GM21576 (cell line): ENCODE measurements around the gene OR8G1.
"Not testable (repeated sequence)": the region's sequence is repeated elsewhere in the genome, so short reads cannot be mapped to it uniquely, and the experiment has no call there.

Experiments
- ATAC-seq: cut with Tn5 transposase; IDR thresholded peaks from one replicate; pipeline ENCODE4 v1.9.1; 2021; ENCODE audit warnings: mild to moderate bottlenecking, moderate library complexity; ENCODE audit not compliant: unreplicated experiment

Gene OR8G1, protein sequence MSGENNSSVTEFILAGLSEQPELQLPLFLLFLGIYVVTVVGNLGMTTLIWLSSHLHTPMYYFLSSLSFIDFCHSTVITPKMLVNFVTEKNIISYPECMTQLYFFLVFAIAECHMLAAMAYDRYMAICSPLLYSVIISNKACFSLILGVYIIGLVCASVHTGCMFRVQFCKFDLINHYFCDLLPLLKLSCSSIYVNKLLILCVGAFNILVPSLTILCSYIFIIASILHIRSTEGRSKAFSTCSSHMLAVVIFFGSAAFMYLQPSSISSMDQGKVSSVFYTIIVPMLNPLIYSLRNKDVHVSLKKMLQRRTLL

DNA sequence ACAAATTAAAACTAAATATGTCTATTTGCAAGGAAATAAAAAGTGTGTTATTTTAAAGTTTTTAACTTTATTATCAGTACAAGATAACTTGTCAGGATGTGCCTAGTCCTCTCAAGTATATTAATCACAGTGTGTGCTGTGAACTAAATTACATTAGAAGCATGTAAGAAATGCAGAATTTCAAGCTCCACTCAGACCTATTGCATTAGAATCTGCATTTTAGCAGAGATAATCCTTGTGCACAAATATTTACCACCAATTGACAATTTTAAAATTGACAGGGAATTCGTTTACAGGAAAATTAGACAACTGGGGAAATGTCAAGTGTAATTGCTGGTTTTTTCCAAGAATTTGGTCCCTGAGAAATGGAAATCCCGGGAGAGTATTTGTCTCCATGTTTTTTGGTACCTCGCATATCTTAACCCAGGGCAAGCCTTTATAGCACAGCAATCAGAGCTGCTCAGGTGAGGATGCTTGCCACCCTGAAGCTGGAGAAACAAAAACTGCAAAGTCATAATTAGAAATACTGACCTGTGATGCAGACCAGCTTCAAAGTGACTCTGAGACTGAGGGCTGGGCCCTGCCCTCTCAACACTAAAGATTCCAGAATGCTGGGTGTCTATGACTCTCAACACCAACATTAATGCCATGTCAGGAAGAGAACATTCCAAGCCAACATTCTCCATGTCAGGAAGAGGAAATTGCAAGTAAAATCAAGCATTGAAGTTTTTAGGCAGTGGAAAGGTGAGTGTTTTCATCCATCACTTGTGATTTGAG lies at the start of gene OR8G1:
OR8G1 (plus strand) TSS at position 475 of the 777 bp plus-strand sequence. CDS start 8,581 bp downstream, outside the sequence.
- ATAC-seq: no peak

DNA sequence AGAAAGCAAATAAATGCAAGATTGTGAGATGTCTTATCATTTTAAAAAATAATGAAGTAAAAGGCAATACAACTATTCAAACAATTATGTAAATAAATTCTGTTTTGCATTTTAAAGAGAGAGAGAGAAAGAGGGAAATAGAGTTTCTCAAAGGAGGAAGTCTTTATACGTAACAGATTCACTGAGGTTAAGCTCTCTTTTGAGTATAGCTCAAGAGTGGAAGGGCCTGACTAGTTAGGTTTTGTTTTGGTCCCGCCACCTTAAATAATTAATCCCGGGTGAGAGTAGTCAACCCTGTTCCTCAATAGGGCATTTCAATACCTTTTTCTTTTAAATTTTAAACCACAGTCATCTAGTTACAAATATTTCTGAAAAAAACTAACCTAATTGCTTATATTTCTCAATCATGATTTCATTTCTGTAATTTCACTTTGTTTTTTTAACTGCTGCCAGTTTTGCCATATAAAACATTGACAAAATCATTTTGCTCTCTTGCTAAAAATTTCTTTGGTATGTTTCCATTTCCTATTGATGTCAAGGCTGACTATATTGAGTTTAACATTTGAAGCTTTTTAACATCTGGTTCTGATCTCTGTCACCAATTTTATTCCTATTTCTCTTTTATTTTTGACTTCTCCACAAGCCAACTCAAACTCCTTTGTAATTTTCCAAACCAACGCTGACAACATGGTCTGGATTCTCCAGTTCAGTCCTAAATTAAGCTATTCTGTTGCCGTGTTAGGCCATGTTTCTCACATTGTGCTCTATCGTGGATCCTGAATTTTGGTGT lies 47.5 kb upstream of the OR8G1 start:
- ATAC-seq: no peak

DNA sequence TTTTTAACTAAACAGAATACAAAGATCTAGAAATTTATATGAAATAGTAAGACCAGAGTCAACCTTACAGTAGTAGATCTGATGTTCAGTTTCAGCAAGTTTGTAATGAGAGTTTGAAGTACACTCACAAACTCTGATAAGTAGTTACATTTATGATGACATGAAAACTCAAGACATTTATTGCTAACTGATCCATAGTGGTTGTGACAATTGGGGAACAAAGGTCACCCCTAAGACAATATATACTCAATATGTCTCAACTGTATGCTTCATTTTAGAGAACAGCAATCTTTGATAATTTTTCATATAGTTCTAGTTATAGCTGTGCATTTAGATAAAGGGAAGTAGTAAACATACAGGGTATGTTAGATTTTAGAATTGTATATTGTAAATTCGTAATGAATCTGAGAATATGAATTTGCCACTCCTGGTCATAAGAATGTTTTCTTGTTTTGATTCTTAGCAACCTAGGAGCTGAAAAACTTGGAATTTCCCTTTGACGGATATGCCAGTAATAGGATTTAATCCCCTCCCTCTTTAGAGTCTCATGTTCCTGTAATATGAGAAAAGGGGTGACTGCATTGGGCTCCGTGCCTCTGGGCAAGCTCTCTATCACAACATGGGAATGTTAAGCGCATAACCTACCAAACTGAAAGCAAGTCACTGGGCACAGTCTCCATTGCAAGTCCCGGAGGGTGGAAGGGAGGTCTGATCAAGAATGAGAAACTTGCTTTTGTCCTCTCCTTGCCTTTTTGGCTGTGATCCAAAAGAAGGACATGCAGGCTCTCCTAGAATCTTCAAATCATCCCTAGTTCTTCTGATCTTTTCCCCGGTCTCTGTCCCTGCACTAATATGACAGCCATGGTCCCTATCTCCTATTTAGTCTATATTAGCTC lies 46.4 kb upstream of the OR8G1 start:
- ATAC-seq: no peak

DNA sequence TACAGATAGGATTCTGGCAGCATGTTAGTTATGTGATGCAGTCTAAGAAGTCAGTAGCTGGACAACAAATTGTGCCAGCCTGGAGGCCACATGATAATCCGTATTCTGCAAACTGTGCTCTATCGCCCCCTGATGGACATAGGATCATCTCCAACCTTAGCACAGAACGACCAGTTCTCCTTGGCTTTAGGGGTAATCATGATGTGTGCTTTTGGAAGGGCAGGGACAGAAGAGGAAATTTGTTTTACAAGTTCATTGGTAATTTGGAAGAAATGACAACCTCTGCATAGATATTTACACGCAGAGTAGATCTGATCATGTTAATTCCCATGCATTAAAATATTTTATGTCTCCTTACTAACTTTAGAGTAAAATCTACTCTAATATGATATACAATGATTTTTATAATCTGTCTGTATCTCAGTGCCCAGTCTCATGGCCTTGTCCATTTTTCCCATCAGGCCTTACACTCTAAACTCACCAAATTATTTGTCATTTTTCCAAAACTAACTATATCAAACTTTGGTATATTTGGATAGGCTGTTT lies 45.6 kb upstream of the OR8G1 start:
- ATAC-seq: peak; percentile 81

DNA sequence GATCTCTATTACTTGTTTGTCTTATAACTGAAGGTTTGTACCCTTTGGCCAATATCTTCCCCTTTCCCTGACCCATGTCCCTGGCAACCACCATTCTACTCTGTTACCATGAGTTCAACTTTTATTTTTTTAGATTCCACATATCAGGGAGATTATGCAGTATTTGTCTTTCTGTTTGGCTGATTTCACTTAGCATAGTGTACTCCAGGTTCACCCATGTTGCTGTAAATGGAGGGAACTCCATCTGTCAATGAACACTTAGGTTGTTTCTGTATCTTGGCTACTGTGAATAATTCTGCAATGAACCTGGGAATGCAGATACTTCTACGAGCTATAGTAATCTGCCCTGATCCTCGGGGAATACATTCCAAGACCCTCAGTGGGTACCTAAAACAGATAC lies 42.9 kb upstream of the OR8G1 start:
- no peak for ATAC-seq

DNA sequence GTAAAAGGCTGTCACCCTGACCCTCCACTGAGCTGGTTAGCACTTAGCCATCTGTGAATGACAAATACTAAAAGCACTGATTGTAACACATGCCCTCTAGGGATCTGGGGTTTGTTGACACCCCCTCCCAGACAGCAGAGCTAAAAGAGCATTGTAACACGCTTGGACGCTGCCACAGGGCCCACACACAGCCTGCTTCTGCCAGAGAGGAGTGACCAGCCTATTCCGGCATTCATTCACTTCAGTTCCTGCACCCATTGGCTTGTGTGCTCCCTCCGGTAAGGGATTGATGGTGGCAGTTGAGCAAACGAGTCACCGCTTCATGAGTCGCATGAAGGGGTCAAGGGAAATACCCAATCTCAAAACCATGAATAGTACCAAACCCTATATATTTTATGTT lies 42.0 kb upstream of the OR8G1 start:
- ATAC-seq: no peak

DNA sequence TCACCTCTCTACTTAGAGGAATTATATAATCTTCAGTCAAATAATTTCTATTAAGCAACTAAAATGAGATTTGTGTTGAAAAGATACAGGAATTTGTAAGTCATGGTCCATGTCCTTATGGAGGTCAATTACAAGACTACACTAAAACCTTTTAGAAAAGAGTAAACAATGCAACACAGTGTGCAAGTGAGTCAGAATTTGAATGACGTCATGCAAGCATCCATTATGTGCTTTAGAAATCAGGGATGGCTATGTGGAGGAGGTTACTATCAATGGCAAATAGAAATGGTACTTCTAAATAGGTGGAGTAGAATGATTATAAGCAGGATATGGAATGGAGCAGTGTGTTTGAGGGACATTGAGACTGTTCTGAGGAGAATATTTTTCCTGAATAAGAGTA lies 41.2 kb upstream of the OR8G1 start:
- ATAC-seq: no peak

DNA sequence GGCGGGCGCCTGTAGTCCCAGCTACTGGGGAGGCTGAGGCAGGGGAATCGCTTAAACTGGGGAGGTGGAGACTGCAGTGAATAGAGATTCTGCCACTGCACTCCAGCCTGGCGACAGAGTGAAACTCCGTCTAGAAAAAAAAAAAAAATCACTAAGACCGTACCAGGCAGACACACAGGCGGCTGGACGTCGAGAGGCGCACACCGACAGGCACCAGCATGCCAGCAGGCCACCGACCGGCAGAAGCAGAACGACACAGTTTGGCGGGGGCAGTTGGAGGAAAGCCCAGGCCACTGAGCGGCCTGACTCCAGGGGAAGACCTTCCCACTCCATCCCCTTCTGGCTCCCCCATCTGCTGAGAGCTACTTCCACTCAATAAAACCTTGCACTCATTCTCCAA lies 40.2 kb upstream of the OR8G1 start:
- no peak for ATAC-seq

DNA sequence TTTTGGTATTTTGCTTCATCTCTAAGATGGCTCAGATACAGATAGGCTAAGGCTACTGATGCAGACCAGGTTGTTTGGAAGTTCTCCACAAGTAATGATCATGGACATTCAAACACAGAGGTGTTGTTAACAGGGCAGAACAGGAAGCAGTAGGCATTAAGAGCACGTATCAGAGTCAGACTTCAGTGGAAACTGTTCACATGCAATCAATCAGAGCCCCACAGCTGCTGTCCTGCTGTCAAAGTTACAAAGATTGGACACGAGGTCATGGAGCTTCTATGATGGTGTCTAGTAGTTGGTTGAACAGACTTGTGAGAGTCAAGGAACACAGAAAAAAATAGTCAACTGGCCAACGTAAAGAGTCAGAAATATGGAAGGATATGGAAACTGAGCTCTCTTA lies 37.9 kb upstream of the OR8G1 start:
- ATAC-seq: no peak

DNA sequence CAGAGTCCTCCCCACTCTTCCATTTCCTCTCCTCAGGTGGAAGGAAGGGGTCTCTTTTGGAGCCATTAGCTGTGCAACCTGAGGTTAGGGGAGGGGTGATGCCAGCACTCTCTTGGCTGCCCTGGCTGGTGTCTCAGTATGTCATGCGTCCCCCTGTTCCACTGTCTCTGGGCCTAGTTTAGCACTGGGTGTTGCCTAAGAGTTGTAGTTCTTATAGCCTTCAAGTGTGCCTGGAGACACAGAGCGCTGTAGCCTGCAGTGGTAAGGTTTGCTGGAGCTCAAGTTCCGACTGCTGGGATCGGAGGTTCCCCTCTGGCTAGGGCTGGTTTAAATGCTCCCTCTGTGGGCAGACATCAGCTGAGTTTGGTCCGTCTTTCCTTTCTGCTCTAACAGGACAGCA lies 36.9 kb upstream of the OR8G1 start:
- ATAC-seq: no peak

DNA sequence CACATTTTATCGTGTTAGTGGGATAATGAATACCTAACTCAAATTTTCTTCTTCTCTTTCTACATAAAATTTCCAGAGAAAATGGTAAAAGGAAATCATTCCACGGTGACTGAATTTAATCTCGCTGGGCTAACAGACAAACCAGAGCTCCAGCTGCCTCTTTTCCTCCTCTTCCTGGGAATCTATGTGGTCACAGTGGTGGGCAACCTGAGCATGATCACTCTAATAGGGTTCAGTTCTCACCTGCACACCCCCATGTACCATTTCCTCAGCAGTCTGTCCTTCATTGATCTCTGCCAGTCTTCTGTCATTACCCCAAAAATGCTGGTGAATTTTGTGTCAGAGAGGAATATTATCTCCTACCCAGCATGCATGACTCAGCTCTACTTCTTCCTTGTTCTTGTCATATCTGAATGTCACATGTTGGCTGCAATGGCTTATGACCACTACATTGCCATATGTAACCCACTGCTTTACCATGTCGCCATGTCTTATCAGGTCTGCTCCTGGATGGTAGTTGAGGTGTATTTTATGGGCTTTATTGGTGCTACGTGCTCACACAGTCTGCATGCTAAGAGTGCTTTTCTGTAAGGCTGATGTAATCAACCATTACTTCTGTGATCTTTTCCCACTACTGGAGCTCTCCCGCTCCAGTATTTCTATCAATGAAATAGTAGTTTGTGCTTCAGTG lies 33.6 kb upstream of the OR8G1 start:
- no peak for ATAC-seq

DNA sequence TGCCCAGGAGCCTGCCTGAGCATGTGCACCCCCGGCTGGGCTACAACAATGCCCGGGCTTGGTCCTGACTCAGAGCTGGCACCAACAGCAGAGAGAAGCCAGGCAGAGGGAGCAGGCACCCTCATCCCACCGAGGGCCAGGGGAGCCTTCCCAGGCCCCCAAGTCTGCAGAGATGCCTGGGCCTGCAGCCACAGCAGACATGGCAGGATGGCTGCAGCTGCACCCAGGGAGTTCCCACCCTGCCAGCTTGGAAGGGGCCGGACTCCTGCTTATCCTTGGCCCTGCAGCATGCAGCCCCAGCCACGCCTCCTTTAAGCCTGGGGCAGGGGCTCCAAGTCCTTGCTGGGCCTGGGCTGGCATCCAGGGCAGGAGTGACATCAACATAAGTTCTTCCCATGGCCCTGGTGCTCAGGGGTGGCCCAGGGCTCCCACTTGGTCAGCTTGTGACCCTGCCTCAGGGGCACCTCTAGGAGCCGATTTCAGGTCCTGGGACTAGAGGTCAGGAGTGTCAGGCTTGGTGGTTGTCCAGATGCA lies 31.0 kb upstream of the OR8G1 start:
- ATAC-seq: no peak

DNA sequence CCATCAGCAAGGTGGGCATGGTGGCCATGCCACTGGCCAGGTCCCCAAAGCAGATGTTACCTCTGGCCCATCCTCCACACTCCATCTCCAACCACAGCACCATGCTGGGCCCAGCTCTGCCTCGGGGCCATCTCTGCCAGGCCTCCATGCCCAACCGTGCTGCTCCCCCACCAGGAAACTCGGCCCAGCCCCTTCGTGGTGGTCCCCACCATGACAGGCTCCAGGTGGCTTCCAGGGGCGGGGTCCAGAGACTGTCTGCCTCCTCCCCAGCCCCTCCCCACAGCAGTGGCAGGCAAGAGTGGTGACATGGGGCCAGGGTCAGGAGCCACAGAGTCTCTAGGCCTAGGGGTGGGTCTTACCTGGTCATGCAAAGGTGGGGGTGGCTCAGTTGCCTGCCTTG lies 30.5 kb upstream of the OR8G1 start:
- no peak for ATAC-seq

DNA sequence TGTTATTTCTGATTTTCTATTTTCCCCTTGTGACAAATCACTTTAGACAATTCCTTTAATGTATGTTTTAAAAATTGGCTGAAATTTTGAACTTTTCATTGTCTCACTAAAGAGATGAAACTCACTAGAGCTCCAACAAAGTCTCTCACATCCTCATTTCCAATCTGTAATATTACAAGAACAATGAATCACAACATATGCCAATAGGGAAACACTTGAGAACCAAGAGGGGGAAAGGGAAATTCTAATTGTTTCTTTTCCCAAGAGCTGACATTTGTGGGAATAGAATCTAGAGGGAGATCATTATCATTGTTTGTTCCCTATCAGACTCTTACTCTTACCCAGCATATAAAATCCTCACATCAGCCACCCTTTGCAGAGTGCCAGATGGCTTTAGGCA lies 29.6 kb upstream of the OR8G1 start:
- ATAC-seq: no peak

DNA sequence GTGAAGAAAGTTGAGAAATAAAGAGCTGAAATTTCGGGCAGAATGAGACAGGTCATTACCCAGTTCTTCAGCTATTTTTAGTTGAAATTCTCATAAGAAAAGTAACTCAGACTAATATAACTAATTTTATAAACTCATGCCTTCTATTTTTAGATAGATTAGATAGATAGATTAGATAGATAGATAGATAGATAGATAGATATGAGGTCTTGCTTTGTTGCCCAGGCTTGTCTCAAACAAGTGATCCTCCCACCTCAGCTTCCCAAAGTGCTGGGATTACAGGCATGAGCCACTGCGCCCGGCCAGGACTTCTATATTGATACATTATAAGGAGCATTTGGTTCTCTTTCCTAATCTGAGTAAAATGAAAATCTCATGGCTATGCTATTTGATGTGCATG lies 26.9 kb upstream of the OR8G1 start:
- ATAC-seq: no peak

DNA sequence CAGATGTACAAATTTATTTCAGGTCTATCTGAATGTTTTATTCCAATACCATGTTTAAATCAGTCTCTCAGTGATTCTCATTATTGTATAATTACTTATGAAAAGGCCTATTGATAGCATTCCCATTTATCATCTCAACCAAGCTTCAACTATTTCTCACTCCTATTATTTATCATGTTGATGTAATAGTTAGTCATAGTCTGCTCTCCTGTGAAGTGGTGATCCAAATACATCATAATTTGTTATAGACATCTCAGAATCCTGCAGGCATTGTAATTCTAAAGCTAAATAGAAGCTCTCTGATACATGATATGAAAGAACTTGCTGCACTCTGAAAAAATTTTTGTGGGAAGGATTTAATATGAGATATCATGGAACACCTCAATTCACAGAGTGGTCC lies 21.8 kb upstream of the OR8G1 start:
- no peak for ATAC-seq

DNA sequence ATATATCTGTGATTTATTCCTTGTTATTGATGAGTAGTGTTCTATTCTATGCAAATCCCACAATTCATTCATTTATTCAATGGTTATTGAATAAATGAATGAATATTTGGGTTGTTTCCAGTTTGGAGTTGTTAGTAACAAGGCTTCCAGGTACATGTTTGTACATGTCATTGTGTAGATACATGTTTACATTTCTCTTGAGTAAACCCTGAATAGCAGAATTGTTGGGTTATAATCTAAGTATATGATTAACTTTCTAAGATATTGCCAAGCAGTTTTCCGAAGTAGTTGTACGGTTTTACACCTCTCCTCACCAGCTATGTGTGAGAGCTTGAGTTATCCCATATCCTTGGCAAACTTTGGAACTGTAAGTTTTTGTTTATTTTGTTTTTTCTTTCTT lies 18.5 kb upstream of the OR8G1 start:
- no peak for ATAC-seq

DNA sequence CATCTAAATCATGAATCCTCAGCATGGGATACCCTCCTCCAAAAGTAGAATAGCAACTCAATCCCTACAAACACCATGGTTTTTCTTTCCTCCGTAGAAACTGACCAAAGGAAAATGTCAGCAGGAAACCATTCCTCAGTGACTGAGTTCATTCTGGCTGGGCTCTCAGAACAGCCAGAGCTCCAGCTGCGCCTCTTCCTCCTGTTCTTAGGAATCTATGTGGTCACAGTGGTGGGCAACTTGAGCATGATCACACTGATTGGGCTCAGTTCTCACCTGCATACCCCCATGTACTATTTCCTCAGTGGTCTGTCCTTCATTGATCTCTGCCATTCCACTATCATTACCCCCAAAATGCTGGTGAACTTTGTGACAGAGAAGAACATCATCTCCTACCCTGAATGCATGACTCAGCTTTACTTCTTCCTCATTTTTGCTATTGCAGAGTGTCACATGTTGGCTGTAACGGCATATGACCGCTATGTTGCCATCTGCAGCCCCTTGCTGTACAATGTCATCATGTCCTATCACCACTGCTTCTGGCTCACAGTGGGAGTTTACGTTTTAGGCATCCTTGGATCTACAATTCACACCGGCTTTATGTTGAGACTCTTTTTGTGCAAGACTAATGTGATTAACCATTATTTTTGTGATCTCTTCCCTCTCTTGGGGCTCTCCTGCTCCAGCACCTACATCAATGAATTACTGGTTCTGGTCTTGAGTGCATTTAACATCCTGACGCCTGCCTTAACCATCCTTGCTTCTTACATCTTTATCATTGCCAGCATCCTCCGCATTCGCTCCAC lies 16.1 kb upstream of the OR8G1 start:
- not testable (repeated sequence) for ATAC-seq

DNA sequence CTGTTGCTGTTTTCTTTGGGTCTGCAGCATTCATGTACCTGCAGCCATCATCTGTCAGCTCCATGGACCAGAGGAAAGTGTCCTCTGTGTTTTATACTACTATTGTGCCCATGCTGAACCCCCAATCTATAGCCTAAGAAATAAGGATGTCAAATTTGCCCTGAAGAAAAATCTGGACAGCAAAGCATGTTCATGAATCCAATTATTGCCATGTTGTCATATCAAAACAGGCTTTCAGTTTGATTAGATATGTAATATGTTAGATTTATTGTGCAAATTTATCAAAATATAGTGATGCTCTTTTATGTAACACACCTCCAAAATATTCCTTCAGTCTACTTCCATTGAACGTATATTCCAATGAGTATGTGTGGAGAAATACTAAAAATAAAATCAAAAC lies 15.4 kb upstream of the OR8G1 start:
- ATAC-seq: no peak
